Measurements from ENCODE around the gene EPS15. TPM values are rescaled to one million over a fixed set of nuclear protein-coding genes. Genes with fewer than 3 reads are reported as not detected.
"Not testable (repeated sequence)": the region's sequence is repeated elsewhere in the genome, so short reads cannot be mapped to it uniquely, and the experiment has no call there.

EPS15 gene
- total RNA-seq, result 10 to 100 TPM; 75.7 to 77.1 TPM

- Mint-ChIP-seq H3K9me3 (no peaks in the 10 kb centered on the region), H3K27ac (peak within 1 kb of the TSS; percentile 87), H3K4me3 (peak within 1 kb of the TSS; percentile 88), H3K27me3 (no peaks in the 10 kb centered on the region), H3K4me1 (peaks cover 42% of the 10 kb centered on the region), H3K36me3 (peaks cover 1% of the 10 kb centered on the region)
- DNase-seq (peak; percentile 90), ATAC-seq (ENCODE audit: low read depth) (peak; percentile 83)
- POLR2A ChIA-PET, result interaction anchor here (0.6 to 2.0 kb wide), 13 partner anchors 9 to 542 kb away, joined by 3 to 13 read pairs (median 4); partner anchors contain the start of gene NRDC
Measured at GRCh38 chr1:51519048-51519864, at the start of gene EPS15. EPS15 (minus strand) TSS chr1:51519266; CDS start chr1:51519231, 35 bp downstream.

- ATAC-seq (ENCODE audit: low read depth) (no peak), DNase-seq (no peak)
- Mint-ChIP-seq H3K27me3 (no peaks in the 10 kb centered on the region), H3K27ac (peak overlapping the region; percentile 88), H3K4me1 (peaks cover 42% of the 10 kb centered on the region), H3K9me3 (no peaks in the 10 kb centered on the region), H3K36me3 (peaks cover 2% of the 10 kb centered on the region), H3K4me3 (no peak overlapping the region)
- POLR2A ChIA-PET, result interaction anchor here (1.0 kb wide), 1 partner anchor 161 kb away, joined by 4 read pairs; no protein-coding TSS in a partner anchor
Measured at GRCh38 chr1:51568231-51568935, 49.3 kb upstream of the EPS15 start.

GRCh38 chr1:51567653-51568052 lies 48.6 kb upstream of the EPS15 start:
- Mint-ChIP-seq H3K36me3 (peaks cover 2% of the 10 kb centered on the region), H3K27me3 (no peaks in the 10 kb centered on the region), H3K27ac (no peak overlapping the region), H3K9me3 (no peaks in the 10 kb centered on the region), H3K4me3 (no peak overlapping the region), H3K4me1 (peaks cover 42% of the 10 kb centered on the region)
- POLR2A ChIA-PET, result interaction anchor here (1.0 kb wide), 1 partner anchor 161 kb away, joined by 4 read pairs; no protein-coding TSS in a partner anchor
- ATAC-seq (ENCODE audit: low read depth) (no peak), DNase-seq (no peak)

- Mint-ChIP-seq H3K9me3 (no peaks in the 10 kb centered on the region), H3K4me3 (no peak overlapping the region), H3K36me3 (no peaks in the 10 kb centered on the region), H3K4me1 (peaks cover 34% of the 10 kb centered on the region), H3K27me3 (no peaks in the 10 kb centered on the region), H3K27ac (no peak overlapping the region)
- ATAC-seq (ENCODE audit: low read depth) (no peak), DNase-seq (no peak)
- POLR2A ChIA-PET, result no interaction called here
Measured at GRCh38 chr1:51566260-51566659, 47.2 kb upstream of the EPS15 start.

GRCh38 chr1:51565009-51565408 lies 45.9 kb upstream of the EPS15 start:
- POLR2A ChIA-PET, result no interaction called here
- Mint-ChIP-seq H3K36me3 (no peaks in the 10 kb centered on the region), H3K27ac (no peak overlapping the region), H3K4me1 (peaks cover 23% of the 10 kb centered on the region), H3K4me3 (no peak overlapping the region), H3K27me3 (no peaks in the 10 kb centered on the region), H3K9me3 (no peaks in the 10 kb centered on the region)
- ATAC-seq (ENCODE audit: low read depth), result no peak
- DNase-seq, result no peak

- H3K27ac Mint-ChIP-seq, result no peak overlapping the region
- no peak overlapping the region for H3K4me3 Mint-ChIP-seq
- H3K27me3 Mint-ChIP-seq, result no peaks in the 10 kb centered on the region
- peak; percentile 34 for ATAC-seq (ENCODE audit: low read depth)
- POLR2A ChIA-PET, result interaction anchor here (0.7 to 1.0 kb wide), 2 partner anchors 12 to 15 kb away, joined by 3 read pairs; no protein-coding TSS in a partner anchor
- no peak for DNase-seq
- no peaks in the 10 kb centered on the region for H3K9me3 Mint-ChIP-seq
- H3K36me3 Mint-ChIP-seq, result no peaks in the 10 kb centered on the region
- H3K4me1 Mint-ChIP-seq, result peaks cover 14% of the 10 kb centered on the region
Measured at GRCh38 chr1:51564124-51564523, 45.1 kb upstream of the EPS15 start.

GRCh38 chr1:51561702-51562101 lies 42.6 kb upstream of the EPS15 start:
- H3K27me3 Mint-ChIP-seq, result no peaks in the 10 kb centered on the region
- no peak overlapping the region for H3K27ac Mint-ChIP-seq
- H3K4me1 Mint-ChIP-seq, result peaks cover 7% of the 10 kb centered on the region
- no peaks in the 10 kb centered on the region for H3K9me3 Mint-ChIP-seq
- H3K36me3 Mint-ChIP-seq, result no peaks in the 10 kb centered on the region
- ATAC-seq (ENCODE audit: low read depth), result no peak
- H3K4me3 Mint-ChIP-seq, result no peak overlapping the region
- no peak for DNase-seq
- POLR2A ChIA-PET, result no interaction called here

GRCh38 chr1:51560895-51561294 lies 41.8 kb upstream of the EPS15 start:
- H3K36me3 Mint-ChIP-seq; H3K27me3 Mint-ChIP-seq; ATAC-seq (ENCODE audit: low read depth); H3K4me3 Mint-ChIP-seq; H3K9me3 Mint-ChIP-seq; H3K4me1 Mint-ChIP-seq; POLR2A ChIA-PET; H3K27ac Mint-ChIP-seq; DNase-seq: not testable (repeated sequence)

GRCh38 chr1:51560034-51560433 lies 41.0 kb upstream of the EPS15 start:
- no peak for DNase-seq
- no peaks in the 10 kb centered on the region for H3K9me3 Mint-ChIP-seq
- POLR2A ChIA-PET, result no interaction called here
- no peak overlapping the region for H3K27ac Mint-ChIP-seq
- no peaks in the 10 kb centered on the region for H3K36me3 Mint-ChIP-seq
- no peak overlapping the region for H3K4me3 Mint-ChIP-seq
- peaks cover 7% of the 10 kb centered on the region for H3K4me1 Mint-ChIP-seq
- no peaks in the 10 kb centered on the region for H3K27me3 Mint-ChIP-seq
- ATAC-seq (ENCODE audit: low read depth), result no peak

- POLR2A ChIA-PET, result no interaction called here
- Mint-ChIP-seq H3K4me3 (no peak overlapping the region), H3K9me3 (no peaks in the 10 kb centered on the region), H3K27ac (no peak overlapping the region), H3K27me3 (no peaks in the 10 kb centered on the region), H3K36me3 (no peaks in the 10 kb centered on the region), H3K4me1 (peaks cover 6% of the 10 kb centered on the region)
- no peak for ATAC-seq (ENCODE audit: low read depth)
- DNase-seq, result no peak
Measured at GRCh38 chr1:51559501-51559900, 40.4 kb upstream of the EPS15 start.

- H3K36me3 Mint-ChIP-seq, result no peaks in the 10 kb centered on the region
- no peaks in the 10 kb centered on the region for H3K9me3 Mint-ChIP-seq
- DNase-seq, result no peak
- POLR2A ChIA-PET, result no interaction called here
- H3K4me1 Mint-ChIP-seq, result peaks cover 2% of the 10 kb centered on the region
- H3K27me3 Mint-ChIP-seq, result peaks cover 3% of the 10 kb centered on the region
- no peak overlapping the region for H3K4me3 Mint-ChIP-seq
- H3K27ac Mint-ChIP-seq, result no peak overlapping the region
- no peak for ATAC-seq (ENCODE audit: low read depth)
Measured at GRCh38 chr1:51559064-51559500, 40.0 kb upstream of the EPS15 start.

GRCh38 chr1:51558375-51558924 lies 39.4 kb upstream of the EPS15 start:
- H3K4me1 Mint-ChIP-seq, result no peaks in the 10 kb centered on the region
- H3K4me3 Mint-ChIP-seq, result no peak overlapping the region
- H3K36me3 Mint-ChIP-seq, result no peaks in the 10 kb centered on the region
- no peak for ATAC-seq (ENCODE audit: low read depth)
- no peak for DNase-seq
- POLR2A ChIA-PET, result no interaction called here
- H3K27me3 Mint-ChIP-seq, result peaks cover 3% of the 10 kb centered on the region
- no peaks in the 10 kb centered on the region for H3K9me3 Mint-ChIP-seq
- no peak overlapping the region for H3K27ac Mint-ChIP-seq

GRCh38 chr1:51557168-51557567 lies 38.1 kb upstream of the EPS15 start:
- Mint-ChIP-seq H3K9me3 (no peaks in the 10 kb centered on the region), H3K4me1 (peaks cover under 1% of the 10 kb centered on the region), H3K36me3 (peaks cover 4% of the 10 kb centered on the region), H3K4me3 (no peak overlapping the region), H3K27me3 (peaks cover 3% of the 10 kb centered on the region), H3K27ac (no peak overlapping the region)
- POLR2A ChIA-PET, result no interaction called here
- DNase-seq (no peak), ATAC-seq (ENCODE audit: low read depth) (no peak)
